Measurements from ENCODE around the gene LMF1. TPM values are rescaled to one million over a fixed set of nuclear protein-coding genes. Genes with fewer than 3 reads are reported as not detected.

LMF1 gene
- total RNA-seq, 1 donor from 2014 or later: 14.3 TPM

GRCh38 chr16:998211-998610, 27.4 kb upstream of the LMF1 start:
- Mint-ChIP-seq H3K27me3 (ENCODE audit: low read depth) (peaks cover 35% of the 10 kb centered on the region), H3K4me3 (ENCODE audit: low read depth) (no peak overlapping the region), H3K4me1 (ENCODE audit: low read depth) (peaks cover 11% of the 10 kb centered on the region), H3K36me3 (ENCODE audit: low read depth) (no peaks in the 10 kb centered on the region), H3K27ac (no peak overlapping the region), H3K9me3 (no peaks in the 10 kb centered on the region)
- intact Hi-C loops (cut with micrococcal nuclease): no loop called here
- no peak for DNase-seq (ENCODE audit: low spot score)

GRCh38 chr16:997440-998051, 26.8 kb upstream of the LMF1 start:
- H3K27me3 Mint-ChIP-seq (ENCODE audit: low read depth): peaks cover 33% of the 10 kb centered on the region
- no peak overlapping the region for H3K27ac Mint-ChIP-seq
- no peak for DNase-seq (ENCODE audit: low spot score)
- H3K4me3 Mint-ChIP-seq (ENCODE audit: low read depth): peak overlapping the region; percentile 26
- no peaks in the 10 kb centered on the region for H3K36me3 Mint-ChIP-seq (ENCODE audit: low read depth)
- H3K4me1 Mint-ChIP-seq (ENCODE audit: low read depth): peaks cover 7% of the 10 kb centered on the region
- intact Hi-C loops (cut with micrococcal nuclease): no loop called here
- H3K9me3 Mint-ChIP-seq: no peaks in the 10 kb centered on the region

- Mint-ChIP-seq H3K4me1 (ENCODE audit: low read depth) (peaks cover 7% of the 10 kb centered on the region), H3K36me3 (ENCODE audit: low read depth) (no peaks in the 10 kb centered on the region), H3K9me3 (no peaks in the 10 kb centered on the region), H3K4me3 (ENCODE audit: low read depth) (no peak overlapping the region), H3K27ac (no peak overlapping the region), H3K27me3 (ENCODE audit: low read depth) (peaks cover 32% of the 10 kb centered on the region)
- no peak for DNase-seq (ENCODE audit: low spot score)
- intact Hi-C loops (cut with micrococcal nuclease): no loop called here
Observed at GRCh38 chr16:996681-997080, 25.9 kb upstream of the LMF1 start.

GRCh38 chr16:995783-996182, 25.0 kb upstream of the LMF1 start:
- no peak for DNase-seq (ENCODE audit: low spot score)
- intact Hi-C loops (cut with micrococcal nuclease): no loop called here
- H3K9me3 Mint-ChIP-seq: no peaks in the 10 kb centered on the region
- H3K27ac Mint-ChIP-seq: no peak overlapping the region
- no peak overlapping the region for H3K4me3 Mint-ChIP-seq (ENCODE audit: low read depth)
- peaks cover 29% of the 10 kb centered on the region for H3K27me3 Mint-ChIP-seq (ENCODE audit: low read depth)
- no peaks in the 10 kb centered on the region for H3K36me3 Mint-ChIP-seq (ENCODE audit: low read depth)
- H3K4me1 Mint-ChIP-seq (ENCODE audit: low read depth): peaks cover 7% of the 10 kb centered on the region

- no peak for DNase-seq (ENCODE audit: low spot score)
- Mint-ChIP-seq H3K4me3 (ENCODE audit: low read depth) (no peak overlapping the region), H3K4me1 (ENCODE audit: low read depth) (peaks cover 7% of the 10 kb centered on the region), H3K9me3 (no peaks in the 10 kb centered on the region), H3K27ac (no peak overlapping the region), H3K36me3 (ENCODE audit: low read depth) (no peaks in the 10 kb centered on the region), H3K27me3 (ENCODE audit: low read depth) (peaks cover 29% of the 10 kb centered on the region)
- intact Hi-C loops (cut with micrococcal nuclease): no loop called here
Observed at GRCh38 chr16:995087-995486, 24.3 kb upstream of the LMF1 start.

- no peaks in the 10 kb centered on the region for H3K36me3 Mint-ChIP-seq (ENCODE audit: low read depth)
- H3K4me1 Mint-ChIP-seq (ENCODE audit: low read depth): peaks cover 7% of the 10 kb centered on the region
- DNase-seq (ENCODE audit: low spot score): no peak
- H3K4me3 Mint-ChIP-seq (ENCODE audit: low read depth): no peak overlapping the region
- intact Hi-C loops (cut with micrococcal nuclease): no loop called here
- no peaks in the 10 kb centered on the region for H3K9me3 Mint-ChIP-seq
- peaks cover 26% of the 10 kb centered on the region for H3K27me3 Mint-ChIP-seq (ENCODE audit: low read depth)
- H3K27ac Mint-ChIP-seq: no peak overlapping the region
Observed at GRCh38 chr16:993731-994130, 22.9 kb upstream of the LMF1 start.

GRCh38 chr16:991773-992172, 21.0 kb upstream of the LMF1 start:
- Mint-ChIP-seq H3K9me3 (no peaks in the 10 kb centered on the region), H3K36me3 (ENCODE audit: low read depth) (no peaks in the 10 kb centered on the region), H3K27me3 (ENCODE audit: low read depth) (peaks cover 18% of the 10 kb centered on the region), H3K4me3 (ENCODE audit: low read depth) (no peak overlapping the region), H3K4me1 (ENCODE audit: low read depth) (peaks cover 1% of the 10 kb centered on the region), H3K27ac (no peak overlapping the region)
- no peak for DNase-seq (ENCODE audit: low spot score)
- intact Hi-C loops (cut with micrococcal nuclease): no loop called here

- DNase-seq (ENCODE audit: low spot score): no peak
- Mint-ChIP-seq H3K27me3 (ENCODE audit: low read depth) (peaks cover 14% of the 10 kb centered on the region), H3K9me3 (no peaks in the 10 kb centered on the region), H3K4me1 (ENCODE audit: low read depth) (no peaks in the 10 kb centered on the region), H3K27ac (no peak overlapping the region), H3K36me3 (ENCODE audit: low read depth) (no peaks in the 10 kb centered on the region), H3K4me3 (ENCODE audit: low read depth) (no peak overlapping the region)
- intact Hi-C loops (cut with micrococcal nuclease): no loop called here
Observed at GRCh38 chr16:991345-991744, 20.6 kb upstream of the LMF1 start.

- H3K4me1 Mint-ChIP-seq (ENCODE audit: low read depth): no peaks in the 10 kb centered on the region
- no peak for DNase-seq (ENCODE audit: low spot score)
- no peaks in the 10 kb centered on the region for H3K9me3 Mint-ChIP-seq
- H3K27me3 Mint-ChIP-seq (ENCODE audit: low read depth): peaks cover 8% of the 10 kb centered on the region
- H3K4me3 Mint-ChIP-seq (ENCODE audit: low read depth): no peak overlapping the region
- H3K27ac Mint-ChIP-seq: no peak overlapping the region
- intact Hi-C loops (cut with micrococcal nuclease): no loop called here
- H3K36me3 Mint-ChIP-seq (ENCODE audit: low read depth): no peaks in the 10 kb centered on the region
Observed at GRCh38 chr16:990516-991291, 19.9 kb upstream of the LMF1 start.

- DNase-seq (ENCODE audit: low spot score): no peak
- H3K27me3 Mint-ChIP-seq (ENCODE audit: low read depth): no peaks in the 10 kb centered on the region
- no peak overlapping the region for H3K4me3 Mint-ChIP-seq (ENCODE audit: low read depth)
- H3K4me1 Mint-ChIP-seq (ENCODE audit: low read depth): no peaks in the 10 kb centered on the region
- H3K36me3 Mint-ChIP-seq (ENCODE audit: low read depth): no peaks in the 10 kb centered on the region
- H3K27ac Mint-ChIP-seq: no peak overlapping the region
- no peaks in the 10 kb centered on the region for H3K9me3 Mint-ChIP-seq
- intact Hi-C loops (cut with micrococcal nuclease): no loop called here
Observed at GRCh38 chr16:989354-989814, 18.6 kb upstream of the LMF1 start.

GRCh38 chr16:988471-989353, 17.9 kb upstream of the LMF1 start:
- Mint-ChIP-seq H3K36me3 (ENCODE audit: low read depth) (no peaks in the 10 kb centered on the region), H3K4me1 (ENCODE audit: low read depth) (no peaks in the 10 kb centered on the region), H3K9me3 (no peaks in the 10 kb centered on the region), H3K4me3 (ENCODE audit: low read depth) (no peak overlapping the region), H3K27me3 (ENCODE audit: low read depth) (no peaks in the 10 kb centered on the region), H3K27ac (no peak overlapping the region)
- intact Hi-C loops (cut with micrococcal nuclease): no loop called here
- no peak for DNase-seq (ENCODE audit: low spot score)

GRCh38 chr16:987906-988305, 17.1 kb upstream of the LMF1 start:
- Mint-ChIP-seq H3K27ac (no peak overlapping the region), H3K9me3 (no peaks in the 10 kb centered on the region), H3K27me3 (ENCODE audit: low read depth) (peaks cover 4% of the 10 kb centered on the region), H3K36me3 (ENCODE audit: low read depth) (no peaks in the 10 kb centered on the region), H3K4me3 (ENCODE audit: low read depth) (no peak overlapping the region), H3K4me1 (ENCODE audit: low read depth) (no peaks in the 10 kb centered on the region)
- no peak for DNase-seq (ENCODE audit: low spot score)
- intact Hi-C loops (cut with micrococcal nuclease): no loop called here
